C1 segment of cervical spinal cord (tissue), 14 donors: Measurements from ENCODE around the gene BCLAF1.

Experiments
- DNase-seq, 14 donors: peaks; one replicate each; lab custom pipeline; 2025; lab: John Stamatoyannopoulos, UW

The BCLAF1 gene

GRCh38 chr6:136208783-136209182 lies 80.9 kb downstream of the BCLAF1 start:
- no peak for DNase-seq
